GM21360 (cell line): ENCODE results near the gene HSDL2.

Experiments
- ATAC-seq: cut with Tn5 transposase; IDR thresholded peaks from one replicate; pipeline ENCODE4 v1.9.1; 2021; ENCODE audit warnings: mild to moderate bottlenecking, moderate library complexity; ENCODE audit not compliant: unreplicated experiment

The HSDL2 gene

DNA sequence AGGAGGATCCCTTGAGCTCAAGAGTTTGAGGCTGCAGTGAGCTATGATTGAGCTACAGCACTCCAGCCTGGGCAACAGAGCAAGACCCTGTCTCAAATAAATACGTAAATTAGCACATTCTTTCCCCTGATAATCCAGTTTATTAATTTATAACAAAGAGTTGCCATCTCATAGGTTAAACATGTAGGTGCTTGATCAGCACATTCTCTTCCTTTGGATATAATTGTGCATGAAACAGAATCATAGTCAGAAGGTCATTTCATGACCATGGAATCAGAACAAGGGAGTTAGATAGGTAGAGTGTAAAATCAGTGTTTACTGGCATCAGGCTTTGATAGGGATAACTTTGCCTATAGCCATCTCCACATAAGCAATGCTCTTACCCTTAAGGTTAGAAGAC lies 63.7 kb downstream of the HSDL2 start:
- ATAC-seq: no peak

GRCh38 chr9:112445196-112445595 lies 65.3 kb downstream of the HSDL2 start:
- no peak for ATAC-seq

- ATAC-seq: no peak
These were observed 66.2 kb downstream of the HSDL2 start for GRCh38 chr9:112446080-112446479.

- no peak for ATAC-seq
These were observed 66.6 kb downstream of the HSDL2 start for GRCh38 chr9:112446526-112446925.

GRCh38 chr9:112447283-112447761 lies 67.4 kb downstream of the HSDL2 start:
- no peak for ATAC-seq

GRCh38 chr9:112462855-112463254 lies 82.9 kb downstream of the HSDL2 start:
- ATAC-seq: no peak

GRCh38 chr9:112465352-112465751 lies 85.4 kb downstream of the HSDL2 start:
- ATAC-seq: no peak

- no peak for ATAC-seq
These were observed 93.1 kb downstream of the HSDL2 start for GRCh38 chr9:112472996-112473395.

GRCh38 chr9:112473986-112474385 lies 94.1 kb downstream of the HSDL2 start:
- ATAC-seq: no peak

DNA sequence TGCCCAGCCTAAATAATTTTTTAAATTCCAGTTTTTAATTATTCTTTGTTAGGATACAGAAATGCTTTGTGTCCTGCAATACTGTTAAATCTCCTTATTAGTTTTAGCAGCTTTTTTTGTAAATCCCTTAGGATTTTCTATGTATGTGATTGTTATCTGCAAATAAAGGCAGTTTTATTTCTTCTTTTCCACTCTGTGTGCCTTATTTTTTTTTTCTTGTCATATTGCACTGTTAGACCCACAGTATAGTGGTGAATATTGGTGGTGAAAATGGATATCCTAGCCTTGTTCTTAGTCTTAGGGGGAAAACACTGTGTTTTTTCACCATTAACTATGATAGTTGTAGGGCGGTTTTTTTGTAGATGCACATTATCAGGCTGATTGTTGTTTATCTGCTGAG lies 95.4 kb downstream of the HSDL2 start:
- no peak for ATAC-seq

DNA sequence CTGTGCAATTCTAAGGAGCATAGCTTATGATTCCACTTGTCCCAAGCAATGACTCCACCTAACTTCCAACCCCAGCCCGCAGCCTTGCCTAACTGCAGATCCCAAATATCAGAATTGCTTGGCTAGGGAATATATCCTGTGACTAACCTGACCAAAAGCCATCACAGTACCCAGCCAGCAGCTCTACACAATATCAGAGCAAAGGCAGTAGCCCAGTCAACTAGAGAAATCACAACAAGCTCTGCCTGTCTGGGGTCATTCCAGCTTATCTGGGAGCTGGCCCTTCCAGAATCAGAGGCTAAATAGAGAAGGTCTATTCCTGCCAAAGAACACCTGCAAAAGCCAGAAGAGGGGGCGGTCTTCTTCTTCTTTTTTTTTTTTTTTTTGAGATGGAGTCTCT lies 97.4 kb downstream of the HSDL2 start:
- no peak for ATAC-seq

DNA sequence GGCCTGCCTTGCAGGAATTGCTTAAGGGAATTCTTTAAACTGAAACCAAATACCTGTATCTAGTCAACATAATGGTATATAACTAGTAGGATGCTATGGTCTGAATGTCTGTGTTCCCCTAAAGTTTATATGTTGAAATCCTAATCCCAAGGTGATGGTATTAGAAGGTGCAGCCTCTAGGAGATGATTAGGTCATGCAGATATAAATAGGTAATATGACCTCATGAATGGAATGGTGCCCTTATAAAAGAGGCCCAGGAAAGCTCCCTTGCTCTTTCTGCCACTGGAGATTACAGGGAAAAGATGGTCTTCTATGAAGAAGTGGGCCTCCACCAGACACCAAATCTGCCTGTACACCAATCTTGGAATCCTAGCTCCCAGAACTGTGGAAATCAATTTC lies 99.3 kb downstream of the HSDL2 start:
- ATAC-seq: no peak

GRCh38 chr9:112484607-112485006 lies 104.7 kb downstream of the HSDL2 start:
- no peak for ATAC-seq

DNA sequence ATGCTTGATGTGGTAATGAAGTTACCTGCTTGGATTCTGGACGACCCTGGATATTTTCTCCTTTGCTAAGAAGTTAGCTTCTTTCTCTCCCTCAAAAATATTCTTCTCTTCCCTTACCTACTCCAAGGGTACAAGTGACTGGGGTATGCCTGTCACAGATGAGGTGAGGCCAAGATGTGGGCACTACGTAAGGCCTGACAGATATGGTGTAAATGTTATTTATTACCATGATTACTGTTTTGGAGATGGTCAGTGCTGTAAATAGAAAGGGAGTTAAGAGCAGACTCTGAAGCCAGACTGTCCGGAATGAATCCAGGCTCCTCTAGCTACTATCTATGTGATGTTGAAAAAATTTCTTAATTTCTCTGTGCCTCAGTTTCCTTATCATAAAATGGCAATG lies 105.7 kb downstream of the HSDL2 start:
- ATAC-seq: no peak

GRCh38 chr9:112486221-112487007 lies 106.5 kb downstream of the HSDL2 start, which contains the start of gene KIAA1958:
Gene KIAA1958, plus strand, starts transcription at chr9:112486827. Its CDS starts 87,254 bp downstream, at chr9:112574081.
- ATAC-seq: peak; percentile 86

GRCh38 chr9:112487008-112487798 lies 107.3 kb downstream of the HSDL2 start:
- peak; percentile 44 for ATAC-seq

- ATAC-seq: no peak
These were observed 108.0 kb downstream of the HSDL2 start for GRCh38 chr9:112487799-112488340.

DNA sequence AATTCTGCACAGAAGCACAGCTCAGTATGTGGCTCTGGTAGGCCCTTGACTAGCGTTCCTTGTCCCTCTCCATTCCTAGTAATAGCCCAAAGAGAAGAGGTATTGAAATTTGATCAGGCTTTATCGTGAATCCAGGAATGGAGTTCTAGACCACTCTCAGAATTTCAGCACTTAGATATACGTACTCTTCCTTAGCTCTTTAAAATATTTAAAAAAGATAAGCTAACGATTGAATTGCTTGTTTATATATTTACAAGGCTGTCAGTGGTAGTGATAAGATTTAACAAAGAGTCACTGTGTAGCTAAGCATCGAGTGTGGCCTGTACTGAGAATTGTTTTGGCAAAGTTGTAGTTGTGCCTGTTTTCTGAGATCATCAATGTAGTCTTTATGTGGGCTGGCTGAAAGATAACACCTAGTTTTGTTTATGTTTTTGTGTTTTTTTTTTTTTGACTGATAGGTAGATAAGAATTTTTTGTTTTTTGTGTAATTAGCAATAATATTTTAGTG lies 109.2 kb downstream of the HSDL2 start:
- no peak for ATAC-seq

GRCh38 chr9:112489876-112490666 lies 110.2 kb downstream of the HSDL2 start:
- ATAC-seq: no peak

- no peak for ATAC-seq
These were observed 113.7 kb downstream of the HSDL2 start for GRCh38 chr9:112493393-112494137.
